Calu3 (cell line): ENCODE results near the gene BAG1. TPM values are rescaled to one million over a fixed set of nuclear protein-coding genes. Genes with fewer than 3 reads are reported as not detected.
A peak's percentile ranks its signal among the peaks of the same experiment; 100 is the strongest.

ENCODE experiments used
- BruUV-seq: library from RNA; stranded (reverse); fragments of 400-500 nt; replicated peaks from 2 replicates; lab custom pipeline; 2021; lab: Mats Ljungman, UMichigan
- CTCF ChIA-PET: fragments of 300-600 bp; sonication (Branson Sonifier 250); formaldehyde crosslinking; loops from one replicate; lab custom pipeline; 2022; ENCODE audit warnings: antibody characterized with exemption; lab: Charles Lee
- DNase-seq: peaks from one replicate; pipeline ENCODE4 v3.0.0; 2022
- H3K27ac Mint-ChIP-seq: one replicate; pipeline ENCODE4 v1.8.0; 2022; ENCODE audit warnings: mixed read lengths; ENCODE audit not compliant: unreplicated experiment
- H3K27me3 Mint-ChIP-seq: one replicate; pipeline ENCODE4 v1.8.0; 2022; ENCODE audit warnings: mixed read lengths; ENCODE audit not compliant: unreplicated experiment
- H3K36me3 Mint-ChIP-seq: one replicate; pipeline ENCODE4 v1.8.0; 2022; ENCODE audit warnings: mild to moderate bottlenecking, moderate library complexity, mixed read lengths; ENCODE audit not compliant: insufficient read depth, unreplicated experiment
- H3K4me1 Mint-ChIP-seq: one replicate; pipeline ENCODE4 v1.8.0; 2022; ENCODE audit warnings: mild to moderate bottlenecking, low read depth, mixed read lengths; ENCODE audit not compliant: unreplicated experiment
- H3K4me3 Mint-ChIP-seq: one replicate; pipeline ENCODE4 v1.8.0; 2022; ENCODE audit warnings: mild to moderate bottlenecking, low read depth, moderate library complexity, mixed read lengths; ENCODE audit not compliant: unreplicated experiment
- H3K9me3 Mint-ChIP-seq: one replicate; pipeline ENCODE4 v1.8.0; 2022; ENCODE audit warnings: low read depth, mixed read lengths; ENCODE audit not compliant: unreplicated experiment
- CTCF ChIP-seq: fragments of 200-600 bp; IDR thresholded peaks from one replicate; pipeline ENCODE4 v1.8.0; 2022; ENCODE audit warnings: antibody characterized with exemption; ENCODE audit not compliant: unreplicated experiment
- intact Hi-C: fragments of 100-400 bp; cut with micrococcal nuclease; formaldehyde crosslinking; loops from one replicate; pipeline ENCODE4 v1.10.0; 2022; ENCODE audit not compliant: unreplicated experiment
- total RNA-seq: library from RNA; stranded (reverse); gene quantifications from 2 replicates; pipeline ENCODE4 v1.2.3, GENCODE V29; 2022

BAG1 gene
- total RNA-seq, 1 experiment from 2014 or later = 35.2 TPM

DNA sequence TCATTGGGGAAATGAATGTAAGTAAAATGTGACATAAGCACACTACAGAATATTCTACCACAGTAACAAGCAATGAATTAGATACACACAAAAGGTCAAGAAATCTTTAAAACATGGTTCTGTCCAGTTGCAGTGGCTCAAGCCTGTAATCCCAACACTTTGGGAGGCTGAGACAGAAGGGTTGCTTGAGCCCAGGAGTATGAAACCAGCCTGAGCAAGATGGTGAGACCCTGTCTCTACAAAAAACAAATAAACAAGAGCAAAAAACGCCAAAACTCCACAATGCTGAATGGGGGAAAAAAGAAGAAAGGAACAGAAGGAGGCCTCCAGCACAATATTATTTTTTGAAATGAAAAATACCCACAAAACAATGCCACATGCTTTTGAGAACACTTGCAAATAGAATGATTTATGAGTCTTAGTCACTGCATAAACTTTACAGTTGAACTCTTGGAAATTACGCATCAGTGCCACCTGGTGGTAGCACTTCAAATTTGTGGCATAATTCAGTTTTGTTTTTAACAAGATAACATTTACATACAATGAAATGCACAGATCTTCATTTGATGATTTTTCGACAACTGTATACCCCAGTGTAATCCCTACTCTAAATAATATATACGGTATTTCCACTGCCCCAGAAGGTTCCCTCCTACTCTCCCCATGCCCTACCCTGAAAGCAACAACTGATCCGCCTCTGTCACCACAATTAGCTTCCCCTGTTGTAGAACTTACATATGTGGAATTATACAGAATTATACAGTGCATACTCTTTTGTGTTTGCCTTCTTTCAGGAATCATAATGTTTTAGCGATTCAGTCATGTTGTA is 39.0 kb downstream of the BAG1 start:
- H3K4me1 Mint-ChIP-seq = peaks cover 22% of the 10 kb centered on the region
- no peaks in the 10 kb centered on the region for H3K27me3 Mint-ChIP-seq
- H3K36me3 Mint-ChIP-seq = peaks cover 5% of the 10 kb centered on the region
- no peak overlapping the region for H3K4me3 Mint-ChIP-seq
- peak; percentile 70 for DNase-seq
- CTCF ChIA-PET = no interaction called here
- H3K27ac Mint-ChIP-seq = no peak overlapping the region
- intact Hi-C loops = loop anchor here (1.0 to 5.0 kb wide), 2 partner anchors 67 to 144 kb away; partner anchors contain the start of gene NFX1
- no TSS peak for BruUV-seq
- peak; percentile 33 for TF ChIP-seq CTCF
- no peaks in the 10 kb centered on the region for H3K9me3 Mint-ChIP-seq

- no peak overlapping the region for H3K4me3 Mint-ChIP-seq
- CTCF ChIA-PET = no interaction called here
- no peak for DNase-seq
- H3K9me3 Mint-ChIP-seq = no peaks in the 10 kb centered on the region
- intact Hi-C loops = loop anchor here (5.0 kb wide), 1 partner anchor 61 kb away; no protein-coding TSS in a partner anchor
- no peaks in the 10 kb centered on the region for H3K36me3 Mint-ChIP-seq
- H3K27ac Mint-ChIP-seq = no peak overlapping the region
- no TSS peak for BruUV-seq
- no peaks in the 10 kb centered on the region for H3K27me3 Mint-ChIP-seq
- no peak for TF ChIP-seq CTCF
- peaks cover 12% of the 10 kb centered on the region for H3K4me1 Mint-ChIP-seq
These were observed 40.8 kb downstream of the BAG1 start for GRCh38 chr9:33223696-33224095.

DNA sequence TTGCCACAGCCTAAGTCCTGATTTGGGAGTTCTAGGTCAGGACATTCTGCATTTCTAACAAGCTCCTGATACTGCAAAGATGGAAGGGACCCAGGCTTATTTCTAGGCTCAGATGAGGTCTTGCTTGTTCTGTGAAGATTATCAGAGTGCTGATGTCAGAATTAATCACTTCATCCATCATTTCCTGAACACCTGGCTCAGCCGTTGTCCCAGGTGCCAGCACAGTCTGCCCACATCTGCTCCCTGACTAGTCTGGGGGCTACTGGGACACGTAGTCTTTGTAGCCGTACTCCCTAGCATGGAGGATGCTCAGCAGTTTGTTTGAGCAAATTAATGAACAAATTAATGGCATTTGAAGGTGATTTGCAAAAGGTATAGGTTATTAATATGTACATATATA is 42.5 kb downstream of the BAG1 start:
- no peak for DNase-seq
- Mint-ChIP-seq H3K4me1 (peaks cover 12% of the 10 kb centered on the region), H3K27me3 (no peaks in the 10 kb centered on the region), H3K4me3 (no peak overlapping the region), H3K9me3 (no peaks in the 10 kb centered on the region), H3K27ac (no peak overlapping the region), H3K36me3 (no peaks in the 10 kb centered on the region)
- TF ChIP-seq CTCF = no peak
- intact Hi-C loops = loop anchor here (5.0 kb wide), 1 partner anchor 60 kb away; no protein-coding TSS in a partner anchor
- no TSS peak for BruUV-seq
- CTCF ChIA-PET = no interaction called here

GRCh38 chr9:33221568-33221884 is 43.0 kb downstream of the BAG1 start:
- TF ChIP-seq CTCF = no peak
- Mint-ChIP-seq H3K9me3 (no peaks in the 10 kb centered on the region), H3K36me3 (no peaks in the 10 kb centered on the region), H3K4me1 (peaks cover 12% of the 10 kb centered on the region), H3K27ac (no peak overlapping the region), H3K4me3 (no peak overlapping the region), H3K27me3 (no peaks in the 10 kb centered on the region)
- CTCF ChIA-PET = no interaction called here
- no TSS peak for BruUV-seq
- no peak for DNase-seq
- intact Hi-C loops = loop anchor here (5.0 kb wide), 1 partner anchor 59 kb away; no protein-coding TSS in a partner anchor
